ENCODE data around the gene PRDM10. TPM values are rescaled to one million over a fixed set of nuclear protein-coding genes. Genes with fewer than 3 reads are reported as not detected.

The PRDM10 gene
- total and polyA plus RNA-seq, 10 of the 15 experiments (the other 5 are each of a cell fraction or from before 2014, with no cell fraction given) = 0.93 to 6.2 (median 4.1) TPM

Other genes starting within 250 kb of the PRDM10 start
- gene TMEM45B, start 187.0 kb downstream of the PRDM10 start, total RNA-seq (2014; rRNA removed) = not detected in 2 replicates
- not detected in 2 replicates for gene TMEM45B, start 187.0 kb downstream of the PRDM10 start, total RNA-seq (2014; rRNA removed; fragmentation: Illumina TruSeq; extraction: Trizol)
- gene TMEM45B, start 187.0 kb downstream of the PRDM10 start, total RNA-seq (2021) = 0.13 TPM in 1 of 2 replicates, not detected in the other
- gene TMEM45B, start 187.0 kb downstream of the PRDM10 start, polyA plus RNA-seq (2011; rRNA removed) = not detected in 2 replicates
- not detected in 2 replicates for gene TMEM45B, start 187.0 kb downstream of the PRDM10 start, polyA plus RNA-seq (2014; fragmentation: Illumina TruSeq; extraction: Trizol)
- under 1 TPM in 1 of 2 experiments, not detected in 1; 0.05 TPM for gene TMEM45B, start 187.0 kb downstream of the PRDM10 start, polyA plus RNA-seq (2014; fragmentation: Nextera tagmentation; extraction: Ambion mirVana)
- not detected in 2 replicates for gene TMEM45B, start 187.0 kb downstream of the PRDM10 start, polyA plus RNA-seq (2014; rRNA removed)
- gene TMEM45B, start 187.0 kb downstream of the PRDM10 start, polyA plus RNA-seq (2016; fragmentation: Nextera tagmentation; extraction: Ambion mirVana) = not detected
- gene NFRKB, start 107.3 kb downstream of the PRDM10 start, total RNA-seq (2014; rRNA removed) = 15.1 and 16.2 TPM in 2 replicates
- gene NFRKB, start 107.3 kb downstream of the PRDM10 start, total RNA-seq (2014; rRNA removed; fragmentation: Illumina TruSeq; extraction: Trizol) = 10.7 and 11.0 TPM in 2 replicates
- 21.7 TPM in 2 replicates for gene NFRKB, start 107.3 kb downstream of the PRDM10 start, total RNA-seq (2021)
- 12.0 and 14.5 TPM in 2 replicates for gene NFRKB, start 107.3 kb downstream of the PRDM10 start, polyA plus RNA-seq (2011; rRNA removed)
- 11.3 and 13.7 TPM in 2 replicates for gene NFRKB, start 107.3 kb downstream of the PRDM10 start, polyA plus RNA-seq (2014; fragmentation: Illumina TruSeq; extraction: Trizol)
- 1 to 10 TPM; 3.7 to 5.4 TPM for gene NFRKB, start 107.3 kb downstream of the PRDM10 start, polyA plus RNA-seq (2014; fragmentation: Nextera tagmentation; extraction: Ambion mirVana)
- gene NFRKB, start 107.3 kb downstream of the PRDM10 start, polyA plus RNA-seq (2014; rRNA removed) = 12.8 and 14.2 TPM in 2 replicates
- 10 to 100 TPM; 16.4 to 19.3 TPM for gene NFRKB, start 107.3 kb downstream of the PRDM10 start, polyA plus RNA-seq (2016; fragmentation: Nextera tagmentation; extraction: Ambion mirVana)
- gene APLP2, start 67.1 kb upstream of the PRDM10 start, total RNA-seq (2014; rRNA removed) = 17.7 and 18.2 TPM in 2 replicates
- gene APLP2, start 67.1 kb upstream of the PRDM10 start, total RNA-seq (2014; rRNA removed; fragmentation: Illumina TruSeq; extraction: Trizol) = 15.9 and 17.1 TPM in 2 replicates
- gene APLP2, start 67.1 kb upstream of the PRDM10 start, total RNA-seq (2021) = 23.7 and 28.1 TPM in 2 replicates
- 33.7 and 38.8 TPM in 2 replicates for gene APLP2, start 67.1 kb upstream of the PRDM10 start, polyA plus RNA-seq (2011; rRNA removed)
- gene APLP2, start 67.1 kb upstream of the PRDM10 start, polyA plus RNA-seq (2014; fragmentation: Illumina TruSeq; extraction: Trizol) = 22.4 and 24.2 TPM in 2 replicates
- gene APLP2, start 67.1 kb upstream of the PRDM10 start, polyA plus RNA-seq (2014; fragmentation: Nextera tagmentation; extraction: Ambion mirVana) = 1 to 10 TPM; 2.3 to 4.6 TPM
- gene APLP2, start 67.1 kb upstream of the PRDM10 start, polyA plus RNA-seq (2014; rRNA removed) = 18.3 and 18.5 TPM in 2 replicates
- 10 to 100 TPM; 28.2 to 29.3 TPM for gene APLP2, start 67.1 kb upstream of the PRDM10 start, polyA plus RNA-seq (2016; fragmentation: Nextera tagmentation; extraction: Ambion mirVana)
- gene ST14, start 156.9 kb upstream of the PRDM10 start, total RNA-seq (2014; rRNA removed) = 0.65 and 2.2 TPM in 2 replicates
- 0.41 and 0.45 TPM in 2 replicates for gene ST14, start 156.9 kb upstream of the PRDM10 start, total RNA-seq (2014; rRNA removed; fragmentation: Illumina TruSeq; extraction: Trizol)
- 1.4 and 1.6 TPM in 2 replicates for gene ST14, start 156.9 kb upstream of the PRDM10 start, total RNA-seq (2021)
- gene ST14, start 156.9 kb upstream of the PRDM10 start, polyA plus RNA-seq (2011; rRNA removed) = 1.6 and 3.9 TPM in 2 replicates
- gene ST14, start 156.9 kb upstream of the PRDM10 start, polyA plus RNA-seq (2014; fragmentation: Illumina TruSeq; extraction: Trizol) = 0.22 and 0.73 TPM in 2 replicates
- under 1 TPM in 1 of 2 experiments, not detected in 1; 0.02 TPM for gene ST14, start 156.9 kb upstream of the PRDM10 start, polyA plus RNA-seq (2014; fragmentation: Nextera tagmentation; extraction: Ambion mirVana)
- 0.72 and 0.74 TPM in 2 replicates for gene ST14, start 156.9 kb upstream of the PRDM10 start, polyA plus RNA-seq (2014; rRNA removed)
- under 1 TPM in 1 of 2 experiments, not detected in 1; 0.50 TPM for gene ST14, start 156.9 kb upstream of the PRDM10 start, polyA plus RNA-seq (2016; fragmentation: Nextera tagmentation; extraction: Ambion mirVana)

All from GM12878 (cell line).